Bronchial epithelial cell (primary cell): ENCODE measurements around the gene AQR. TPM values are rescaled to one million over a fixed set of nuclear protein-coding genes. Genes with fewer than 3 reads are reported as not detected.
"Not testable (repeated sequence)": the region's sequence is repeated elsewhere in the genome, so short reads cannot be mapped to it uniquely, and the experiment has no call there.

ENCODE experiments used
- DNase-seq: peaks from one replicate; pipeline ENCODE4 v3.0.0-alpha.2; 2010; ENCODE audit warnings: low read depth
- FAIRE-seq: peaks from 2 replicates; lab custom pipeline; 2011; peaks lifted over from hg19 to GRCh38; lab: Jason Lieb, UNC
- H3K27me3 ChIP-seq: 2 replicates; pipeline ENCODE4 v1.5.1; 2011; ENCODE audit warnings: low read length; ENCODE audit not compliant: control insufficient read depth, insufficient read depth
- H3K36me3 ChIP-seq: 2 replicates; pipeline ENCODE4 v1.5.1; 2011; ENCODE audit warnings: low read length; ENCODE audit not compliant: control insufficient read depth, insufficient read depth
- H3K4me3 ChIP-seq: 2 replicates; pipeline ENCODE4 v1.5.1; 2011; ENCODE audit warnings: mild to moderate bottlenecking, low read depth, low read length, control low read depth
- total RNA-seq: library from RNA; depleted of rRNA; stranded (reverse); fragments of >200 nt; gene quantifications from 2 replicates; pipeline ENCODE4 v1.2.1, GENCODE V29; 2014
- TF ChIP-seq, protein P1 (sequence below): IDR thresholded peaks from 2 replicates; pipeline ENCODE4 v1.5.1; 2011; ENCODE audit warnings: mild to moderate bottlenecking, moderate library complexity, low read length, control low read depth, inconsistent platforms; ENCODE audit not compliant: insufficient read depth, severe bottlenecking

AQR gene
- total RNA-seq, 1 donor from 2014 or later, result 14.7 TPM

DNA sequence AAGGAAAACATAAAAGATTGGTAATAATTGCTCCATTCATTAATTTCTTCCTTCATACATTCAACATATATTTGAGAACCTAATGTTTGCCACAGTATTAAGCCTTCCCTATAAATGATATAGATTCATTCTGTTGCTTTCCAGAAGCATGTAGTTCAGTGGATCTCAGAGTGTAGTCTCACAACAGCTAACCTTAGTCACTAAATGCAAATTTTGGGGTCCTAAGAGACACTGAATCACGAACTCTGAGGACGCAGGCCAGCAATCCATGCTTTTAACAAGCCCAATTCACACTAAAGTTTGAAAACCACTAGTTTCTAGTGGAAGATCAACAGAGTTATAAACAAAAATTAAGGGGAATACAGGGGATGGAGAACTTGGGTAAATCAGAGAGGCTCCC, 7.2 kb upstream of the AQR start:
- TF ChIP-seq, protein P1, sequence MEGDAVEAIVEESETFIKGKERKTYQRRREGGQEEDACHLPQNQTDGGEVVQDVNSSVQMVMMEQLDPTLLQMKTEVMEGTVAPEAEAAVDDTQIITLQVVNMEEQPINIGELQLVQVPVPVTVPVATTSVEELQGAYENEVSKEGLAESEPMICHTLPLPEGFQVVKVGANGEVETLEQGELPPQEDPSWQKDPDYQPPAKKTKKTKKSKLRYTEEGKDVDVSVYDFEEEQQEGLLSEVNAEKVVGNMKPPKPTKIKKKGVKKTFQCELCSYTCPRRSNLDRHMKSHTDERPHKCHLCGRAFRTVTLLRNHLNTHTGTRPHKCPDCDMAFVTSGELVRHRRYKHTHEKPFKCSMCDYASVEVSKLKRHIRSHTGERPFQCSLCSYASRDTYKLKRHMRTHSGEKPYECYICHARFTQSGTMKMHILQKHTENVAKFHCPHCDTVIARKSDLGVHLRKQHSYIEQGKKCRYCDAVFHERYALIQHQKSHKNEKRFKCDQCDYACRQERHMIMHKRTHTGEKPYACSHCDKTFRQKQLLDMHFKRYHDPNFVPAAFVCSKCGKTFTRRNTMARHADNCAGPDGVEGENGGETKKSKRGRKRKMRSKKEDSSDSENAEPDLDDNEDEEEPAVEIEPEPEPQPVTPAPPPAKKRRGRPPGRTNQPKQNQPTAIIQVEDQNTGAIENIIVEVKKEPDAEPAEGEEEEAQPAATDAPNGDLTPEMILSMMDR, result no peak
- DNase-seq (no peak), FAIRE-seq (no peak)
- H3K27me3 ChIP-seq, result no peaks in the 10 kb centered on the region
- H3K36me3 ChIP-seq, result peaks cover 2% of the 10 kb centered on the region
- no peak overlapping the region for H3K4me3 ChIP-seq

DNA sequence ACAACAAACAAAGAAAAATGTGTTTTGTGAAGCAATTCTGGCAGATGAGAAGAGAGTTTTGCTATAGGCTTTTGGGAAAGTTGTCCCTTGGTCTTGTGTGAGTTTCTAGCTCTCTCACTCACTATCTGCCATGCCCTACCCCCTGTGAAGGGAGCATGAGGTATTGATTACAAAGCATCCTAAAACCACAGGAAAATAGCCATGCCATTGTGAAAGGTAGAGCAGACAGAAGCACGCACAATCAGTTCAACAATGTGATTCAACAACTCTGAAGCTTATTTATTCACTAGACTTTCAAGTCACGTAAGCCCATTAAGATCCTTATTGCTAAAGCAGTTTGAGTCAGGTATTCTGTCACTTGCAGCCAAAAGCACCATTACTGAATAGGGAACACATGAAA, 6.5 kb upstream of the AQR start:
- no peaks in the 10 kb centered on the region for H3K27me3 ChIP-seq
- H3K4me3 ChIP-seq, result no peak overlapping the region
- TF ChIP-seq, protein P1, result no peak
- DNase-seq, result no peak
- FAIRE-seq, result no peak
- peaks cover 2% of the 10 kb centered on the region for H3K36me3 ChIP-seq

DNA sequence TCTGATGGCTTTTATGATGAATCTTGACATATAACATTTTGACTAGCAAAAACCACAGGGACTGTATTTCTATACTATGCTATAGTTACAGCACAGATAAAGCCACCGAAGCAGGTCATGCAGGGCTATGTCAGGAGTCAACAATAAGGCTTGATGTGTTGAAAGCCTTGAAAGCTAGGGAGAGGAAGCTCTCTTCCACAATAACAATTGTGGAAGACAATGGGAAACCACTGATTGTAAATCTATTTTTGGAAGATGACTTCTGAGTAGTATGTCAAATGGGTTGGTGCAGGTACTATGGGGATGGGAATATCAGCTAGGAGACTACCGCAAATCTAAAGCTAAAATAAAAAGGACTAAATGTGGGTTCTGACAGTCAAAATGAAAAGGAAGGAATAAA, 4.0 kb upstream of the AQR start:
- H3K4me3 ChIP-seq, result no peak overlapping the region
- H3K36me3 ChIP-seq, result peaks cover 2% of the 10 kb centered on the region
- H3K27me3 ChIP-seq, result no peaks in the 10 kb centered on the region
- no peak for DNase-seq
- no peak for FAIRE-seq
- TF ChIP-seq, protein P1, result no peak

DNA sequence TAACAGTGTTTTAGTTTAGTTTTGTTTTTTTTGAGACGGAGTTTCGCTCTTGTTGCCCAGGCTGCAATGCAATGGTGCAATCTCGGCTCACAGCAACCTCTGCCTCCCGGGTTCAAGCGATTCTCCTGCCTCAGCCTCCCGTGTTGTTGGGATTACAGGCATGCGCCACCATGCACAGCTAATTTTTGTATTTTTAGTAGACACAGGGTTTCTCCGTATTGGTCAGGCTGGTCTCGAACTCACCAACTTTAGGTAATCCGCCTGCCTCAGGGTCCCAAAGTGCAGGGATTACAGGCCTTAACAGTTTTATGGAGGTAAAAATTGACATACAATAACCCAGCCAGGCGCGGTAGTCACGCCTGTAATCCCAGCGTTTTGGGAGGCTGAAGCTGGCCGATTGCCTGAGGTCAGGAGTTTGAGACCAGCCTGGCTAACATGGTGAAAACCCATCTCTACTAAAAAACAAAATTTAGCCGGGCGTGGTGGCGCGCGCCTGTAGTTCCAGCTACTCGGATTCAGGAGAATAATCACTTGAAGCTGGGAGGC, 629 bp upstream of the AQR start:
- not testable (repeated sequence) for DNase-seq, FAIRE-seq

DNA sequence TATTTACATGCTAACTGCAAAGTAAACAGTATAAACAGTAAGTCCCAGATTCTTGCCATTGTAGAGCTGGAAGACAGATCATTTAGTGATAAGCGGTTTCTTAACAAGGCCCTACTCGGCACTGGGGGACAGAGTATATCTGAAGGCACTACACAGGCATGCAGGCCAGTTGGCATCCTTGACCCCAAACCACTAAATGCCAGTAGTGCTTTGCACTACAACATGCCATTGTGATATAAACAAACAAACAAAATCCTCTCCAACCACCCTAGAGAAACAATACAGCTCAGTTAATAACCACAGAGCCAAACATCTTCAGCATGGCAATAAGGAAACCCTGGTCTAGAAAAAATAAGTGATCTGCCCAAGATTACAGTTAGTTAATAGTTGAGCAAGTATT, 5.3 kb downstream of the AQR start:
- DNase-seq (no peak), FAIRE-seq (peak; percentile 52)
- H3K4me3 ChIP-seq, result no peak overlapping the region
- TF ChIP-seq, protein P1, result no peak
- H3K36me3 ChIP-seq, result no peaks in the 10 kb centered on the region
- no peaks in the 10 kb centered on the region for H3K27me3 ChIP-seq

More for the DNA sequence above, 629 bp upstream of the AQR start:
- peak overlapping the region; percentile 61 for H3K4me3 ChIP-seq
- not testable (repeated sequence) for H3K27me3 ChIP-seq, H3K36me3 ChIP-seq

DNA sequence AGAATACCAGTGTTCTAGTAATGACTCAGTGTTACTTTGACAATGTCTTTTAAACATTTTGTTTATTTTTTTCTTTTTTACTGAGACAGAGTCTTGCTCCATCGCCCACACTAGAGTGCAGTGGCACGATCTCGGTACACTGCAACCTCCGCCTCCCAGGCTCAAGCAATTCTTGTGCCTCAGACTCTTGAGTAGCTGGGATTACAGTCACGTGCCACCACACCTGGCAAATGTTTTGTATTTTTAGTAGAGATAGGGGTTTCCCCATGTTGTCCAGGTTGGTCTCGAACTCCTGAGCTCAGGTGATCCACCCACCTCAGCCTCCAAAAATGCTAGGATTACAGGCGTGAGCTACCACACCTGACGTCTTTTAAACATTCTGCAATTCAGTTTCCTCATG, 15.7 kb downstream of the AQR start:
- TF ChIP-seq, protein P1, result no peak
- DNase-seq (no peak), FAIRE-seq (no peak)
- Histone ChIP-seq H3K36me3 (no peaks in the 10 kb centered on the region), H3K27me3 (no peaks in the 10 kb centered on the region), H3K4me3 (no peak overlapping the region)
